G401 (cell line): Measurements from ENCODE around the gene NTM. TPM values are rescaled to one million over a fixed set of nuclear protein-coding genes. Genes with fewer than 3 reads are reported as not detected.
"Not testable (repeated sequence)": the region's sequence is repeated elsewhere in the genome, so short reads cannot be mapped to it uniquely, and the experiment has no call there.

Experiments
- DNase-seq: peaks from one replicate; pipeline ENCODE4 v3.0.0-alpha.2; 2015; ENCODE audit warnings: low spot score
- in situ Hi-C: cut with HindIII; loops from 2 replicates; pipeline ENCODE4 v1.10.0; 2016; ENCODE audit warnings: low sequenced_read_pairs, mixed read lengths
- total RNA-seq: library from RNA; depleted of rRNA; stranded (reverse); fragments of >200 nt; shearing (Covaris generic); gene quantifications from 2 replicates; pipeline ENCODE4 v1.2.3, GENCODE V29; 2014; rRNA removed

The NTM gene
- total RNA-seq: 11.4 and 11.5 TPM in 2 replicates

GRCh38 chr11:131370090-131370751 lies at the start of gene NTM:
TSS of gene NTM (plus strand) at chr11:131370615.
- in situ Hi-C loops: no loop called here
- peak; percentile 74 for DNase-seq

GRCh38 chr11:131324921-131325570 lies 45.4 kb upstream of the NTM start:
- in situ Hi-C loops: no loop called here
- no peak for DNase-seq

GRCh38 chr11:131326829-131327228 lies 43.6 kb upstream of the NTM start:
- in situ Hi-C loops: no loop called here
- DNase-seq: no peak

- no peak for DNase-seq
- in situ Hi-C loops: no loop called here
These were observed 43.0 kb upstream of the NTM start for GRCh38 chr11:131327421-131327820.

DNA sequence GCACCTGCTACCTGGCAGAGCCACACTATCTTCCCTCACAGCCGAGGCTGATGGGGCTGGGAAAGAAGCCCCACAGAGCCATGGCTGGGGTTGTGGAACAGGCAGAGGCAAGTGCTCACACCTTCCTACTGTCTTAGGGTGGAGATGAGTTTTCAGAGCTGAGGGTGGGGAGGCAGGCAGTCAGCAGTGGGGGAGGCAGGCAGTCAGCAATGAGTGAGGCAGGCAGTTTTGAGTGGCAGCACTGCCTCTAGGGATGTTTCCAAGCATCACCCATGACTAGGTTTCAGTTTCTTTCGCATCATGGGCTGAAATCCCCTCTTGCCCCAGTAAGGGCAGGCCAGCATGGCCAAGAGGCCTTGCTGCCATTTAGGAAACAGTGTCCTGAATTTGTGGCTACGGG lies 41.6 kb upstream of the NTM start:
- in situ Hi-C loops: no loop called here
- DNase-seq: no peak

DNA sequence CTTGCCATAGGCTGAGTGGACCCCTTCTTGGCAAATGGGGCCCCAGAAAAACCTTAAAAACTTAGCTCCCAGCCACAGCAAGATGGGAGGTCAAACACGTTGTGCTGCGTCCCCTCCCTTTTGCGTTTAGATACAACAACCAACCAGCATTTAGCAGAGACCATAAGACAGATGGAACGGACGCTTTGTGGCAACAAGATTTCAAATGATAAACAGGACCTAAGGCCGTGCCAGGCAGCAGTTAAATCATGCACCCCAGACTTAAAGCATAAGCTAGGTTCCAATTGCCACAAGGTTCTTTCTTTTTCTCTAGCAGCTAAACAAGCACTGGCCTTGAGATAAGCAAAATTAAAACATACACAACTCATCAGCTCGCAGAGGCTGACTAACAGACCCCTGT lies 39.4 kb upstream of the NTM start:
- in situ Hi-C loops: no loop called here
- DNase-seq: no peak

DNA sequence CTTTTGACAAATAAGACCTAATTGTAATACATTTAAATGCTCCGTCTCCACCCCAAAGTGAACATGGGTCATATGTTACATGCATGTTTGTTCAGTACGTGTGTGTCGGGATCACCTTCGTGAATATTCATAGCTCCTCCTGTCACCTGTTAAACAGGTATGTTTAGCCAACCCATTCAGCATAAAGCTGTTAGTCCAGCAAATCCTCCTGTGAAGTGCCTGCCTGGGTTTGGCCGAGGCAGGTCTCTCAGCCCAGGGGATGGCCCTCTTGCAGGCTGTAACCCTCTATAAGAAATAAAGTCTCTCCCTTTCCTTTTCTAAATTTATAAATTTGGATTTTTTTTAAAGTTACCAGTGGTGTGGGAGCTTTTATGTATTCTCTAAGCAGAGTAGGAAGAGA lies 38.9 kb upstream of the NTM start:
- no peak for DNase-seq
- in situ Hi-C loops: no loop called here

DNA sequence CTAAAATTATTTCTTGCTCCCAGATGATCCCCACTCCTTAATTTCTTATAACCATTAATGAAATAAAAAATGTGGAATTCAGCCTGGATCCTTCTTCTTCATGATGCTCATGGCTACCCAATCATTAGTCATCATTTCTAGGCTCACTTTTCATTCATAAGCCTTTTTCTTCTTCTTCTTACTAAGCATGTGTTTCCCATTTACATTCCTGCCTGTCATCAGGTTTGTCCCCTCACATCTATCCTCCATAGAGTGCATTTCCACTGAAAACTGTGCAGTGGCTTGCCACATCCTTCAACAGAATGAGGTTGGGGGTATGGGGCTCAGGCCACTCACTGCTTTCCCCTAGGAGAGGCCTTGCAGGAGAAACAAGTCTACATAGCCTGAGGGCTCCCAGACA lies 35.8 kb upstream of the NTM start:
- DNase-seq: no peak
- in situ Hi-C loops: no loop called here

DNA sequence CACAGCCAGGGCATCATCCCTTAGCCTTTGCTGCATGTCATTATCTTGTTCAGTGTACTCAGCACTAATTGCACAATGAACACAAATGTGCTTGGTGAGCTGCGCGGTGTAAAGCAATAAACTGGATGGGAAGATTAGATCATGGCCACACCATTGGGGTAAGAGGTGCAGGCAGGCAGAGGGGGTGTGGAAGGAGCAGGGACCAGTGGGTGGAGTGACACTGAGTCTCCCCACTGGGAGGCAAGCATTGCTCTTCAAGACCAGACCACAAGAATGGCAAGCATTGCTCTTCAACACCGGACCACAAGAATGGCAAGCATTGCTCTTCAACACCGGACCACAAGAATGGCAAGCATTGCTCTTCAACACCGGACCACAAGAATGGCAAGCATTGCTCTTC lies 28.5 kb upstream of the NTM start:
- not testable (repeated sequence) for DNase-seq

GRCh38 chr11:131342442-131342841 lies 28.0 kb upstream of the NTM start:
- in situ Hi-C loops, DNase-seq: not testable (repeated sequence)

More for the DNA sequence above, 28.5 kb upstream of the NTM start:
- in situ Hi-C loops: not testable (repeated sequence)

DNA sequence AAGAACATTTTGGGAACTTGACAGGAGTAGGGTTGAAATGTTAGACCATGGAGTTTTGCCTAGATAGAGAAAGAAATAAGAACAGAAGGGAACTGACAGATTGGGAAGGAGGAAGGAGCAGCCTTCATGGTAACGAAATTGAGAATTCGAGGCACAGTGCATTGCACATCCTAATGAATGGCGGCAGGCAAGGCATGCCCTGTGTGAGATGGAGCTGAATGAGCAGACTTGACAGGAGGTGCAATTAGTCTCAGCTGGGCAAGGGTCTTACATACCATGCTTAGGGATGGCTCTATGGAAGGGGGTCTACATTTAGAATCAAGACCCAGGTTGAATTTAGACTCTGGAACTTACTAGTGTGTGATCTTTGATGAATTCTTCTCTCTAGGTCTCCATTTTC lies 25.0 kb upstream of the NTM start:
- in situ Hi-C loops: no loop called here

DNA sequence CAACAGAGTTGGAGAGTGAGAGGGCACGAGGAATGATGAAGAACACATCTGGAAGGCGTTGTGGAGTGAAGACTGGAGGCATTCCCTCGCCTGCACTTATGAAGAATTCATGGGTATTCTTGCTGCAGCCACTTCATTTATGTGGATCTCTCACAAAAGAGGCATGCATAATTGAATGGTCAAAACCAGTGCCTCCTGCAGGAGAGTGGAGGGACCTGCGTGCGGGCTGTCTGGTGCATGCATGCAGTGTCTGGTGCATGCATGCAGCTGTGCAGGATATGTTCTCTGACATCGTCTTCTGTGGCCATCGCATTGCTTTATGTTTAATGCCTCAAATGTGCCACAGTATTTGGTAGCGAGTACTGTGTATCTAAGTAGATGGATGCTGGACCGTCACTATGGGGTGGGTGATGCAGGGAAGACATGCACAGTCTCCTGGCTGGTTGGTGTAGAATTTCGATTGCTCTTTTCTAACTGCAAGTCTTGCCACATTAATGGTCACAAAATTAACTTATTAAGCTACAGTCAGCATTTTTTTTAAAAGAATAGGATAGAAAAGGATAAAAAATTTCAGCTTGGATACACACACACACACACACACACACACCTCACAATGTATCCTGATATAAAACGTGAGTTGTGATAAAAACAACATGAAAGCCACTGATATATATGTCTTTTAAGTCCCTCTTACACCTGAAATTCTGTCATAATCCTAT lies 20.9 kb upstream of the NTM start:
- no peak for DNase-seq
- in situ Hi-C loops: no loop called here

More for the DNA sequence above, 25.0 kb upstream of the NTM start:
- DNase-seq: no peak

DNA sequence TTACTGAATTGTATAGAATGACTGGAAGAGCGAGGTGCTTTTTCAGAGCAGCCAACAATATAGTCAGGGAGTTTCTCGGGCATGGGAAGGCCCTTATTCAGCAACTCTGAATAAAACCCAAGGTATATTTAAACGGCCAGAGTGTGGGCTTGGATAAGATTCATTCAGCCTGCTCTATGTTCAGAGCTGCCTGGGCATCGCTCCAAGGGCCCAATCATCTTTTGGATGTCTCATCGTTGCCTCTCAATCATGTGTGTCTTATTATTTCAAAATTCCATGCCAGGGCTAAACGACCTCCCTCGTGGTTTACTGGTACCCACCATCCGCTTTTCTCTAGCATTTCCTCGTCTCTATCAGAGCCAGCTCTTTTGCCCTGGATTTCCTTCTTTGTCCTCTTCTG lies 19.5 kb upstream of the NTM start:
- in situ Hi-C loops: no loop called here
- DNase-seq: no peak

GRCh38 chr11:131351848-131352247 lies 18.6 kb upstream of the NTM start:
- in situ Hi-C loops: no loop called here
- no peak for DNase-seq

GRCh38 chr11:131353766-131354165 lies 16.6 kb upstream of the NTM start:
- DNase-seq: no peak
- in situ Hi-C loops: no loop called here

DNA sequence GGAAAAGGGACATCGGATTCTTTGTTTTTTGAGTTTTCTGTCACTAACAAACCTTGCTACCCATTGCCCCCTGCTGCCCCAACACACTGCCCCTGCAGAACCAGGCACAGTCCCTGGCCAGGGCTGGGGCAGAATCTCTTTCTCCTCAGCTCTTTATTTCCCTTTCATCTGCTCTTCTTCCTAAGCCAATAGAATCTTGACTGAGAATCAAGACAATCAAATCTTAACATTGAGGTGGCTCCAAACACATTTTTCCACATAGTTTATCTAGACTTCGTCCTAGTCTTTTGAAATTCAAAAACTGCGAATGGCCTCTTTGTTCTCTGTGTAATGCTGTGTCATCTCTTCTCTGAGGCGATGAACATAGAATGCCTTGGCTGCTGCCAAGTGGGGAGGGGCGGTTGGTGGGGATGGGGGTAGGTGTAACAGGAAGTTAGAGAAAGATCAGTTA lies 16.1 kb upstream of the NTM start:
- in situ Hi-C loops: no loop called here
- DNase-seq: no peak

GRCh38 chr11:131356206-131356605 lies 14.2 kb upstream of the NTM start:
- no peak for DNase-seq
- in situ Hi-C loops: no loop called here

- in situ Hi-C loops: no loop called here
- DNase-seq: no peak
These were observed 5.0 kb upstream of the NTM start for GRCh38 chr11:131365329-131365930.

- in situ Hi-C loops: no loop called here
- DNase-seq: peak; percentile 14
These were observed 731 bp downstream of the NTM start for GRCh38 chr11:131370901-131371790.
